DMS114 treated with DMSO at 0.1 percent for 48 hours (cell line): ENCODE measurements around the gene ANKRD50.

Experiments
- DNase-seq: peaks from one replicate; lab custom pipeline; 2025; ENCODE audit not compliant: unreplicated experiment; lab: John Stamatoyannopoulos, UW

Gene ANKRD50

GRCh38 chr4:124640022-124640730 lies 72.4 kb downstream of the ANKRD50 start:
- no peak for DNase-seq

- DNase-seq, result no peak
Measured at GRCh38 chr4:124637321-124637720, 75.2 kb downstream of the ANKRD50 start.

- no peak for DNase-seq
Measured at GRCh38 chr4:124636788-124637187, 75.7 kb downstream of the ANKRD50 start.

- DNase-seq, result no peak
Measured at GRCh38 chr4:124635331-124635730, 77.2 kb downstream of the ANKRD50 start.

GRCh38 chr4:124633285-124633941 lies 79.1 kb downstream of the ANKRD50 start:
- no peak for DNase-seq

- DNase-seq, result no peak
Measured at GRCh38 chr4:124632439-124632838, 80.1 kb downstream of the ANKRD50 start.

GRCh38 chr4:124631760-124632159 lies 80.8 kb downstream of the ANKRD50 start:
- DNase-seq, result no peak

- DNase-seq, result no peak
Measured at GRCh38 chr4:124629681-124630080, 82.9 kb downstream of the ANKRD50 start.
